HCT116 (cell line): ENCODE measurements around the gene PCDHGA7. TPM values are rescaled to one million over a fixed set of nuclear protein-coding genes. Genes with fewer than 3 reads are reported as not detected.
"Not testable (repeated sequence)": the region's sequence is repeated elsewhere in the genome, so short reads cannot be mapped to it uniquely, and the experiment has no call there.

Experiments
- ATAC-seq: fragments of 200-7000 bp; cut with Tn5 transposase; 2 replicates; pipeline ENCODE4 v1.9.1; 2020; ENCODE audit warnings: mild to moderate bottlenecking, moderate library complexity
- BruUV-seq: library from RNA; stranded (reverse); fragments of 400-500 nt; replicated peaks from 2 replicates; lab custom pipeline; 2021; lab: Mats Ljungman, UMichigan
- CTCF ChIA-PET: fragments of 300-600 bp; sonication (Branson Sonifier 250); formaldehyde crosslinking; loops from one replicate; lab custom pipeline; 2021; ENCODE audit warnings: antibody characterized with exemption; lab: Charles Lee
- POLR2A ChIA-PET: fragments of 300-600, 350-600 bp; sonication (Branson Sonifier 250); formaldehyde crosslinking; loops from one replicate; lab custom pipeline; 2021; ENCODE audit warnings: antibody characterized with exemption; lab: Charles Lee
- RAD21 ChIA-PET, 2 experiments: fragments of 300-600 bp; sonication (Branson Sonifier 250); formaldehyde crosslinking; loops; one replicate each; lab custom pipeline; 2023; ENCODE audit warnings: low total read pairs in 2 of 2; ENCODE audit not compliant: uncharacterized antibody in 2 of 2, unreplicated experiment in 2 of 2, low non-redundant PET in 1 of 2; lab: Charles Lee
- DNase-seq: peaks from one replicate; pipeline ENCODE4 v3.0.0-alpha.2; 2010; ENCODE audit warnings: low read depth, low spot score
- H2AFZ ChIP-seq: fragments of 200-600 bp; shearing (Covaris generic), sonication (generic); 2 replicates; pipeline ENCODE4 v1.6.1; 2017; ENCODE audit warnings: low read depth, mixed run types, mixed read lengths, antibody characterized with exemption, low read length; ENCODE audit not compliant: poor library complexity, severe bottlenecking
- H3K27ac ChIP-seq: 2 replicates; pipeline ENCODE4 v1.5.1; 2012; ENCODE audit warnings: low read depth, low read length
- H3K27me3 ChIP-seq: fragments of 200-600 bp; sonication (generic); 2 replicates; pipeline ENCODE4 v1.6.1; 2016; ENCODE audit warnings: mixed run types, low read length, mixed read lengths; ENCODE audit not compliant: insufficient read depth
- H3K36me3 ChIP-seq, 2 experiments: fragments of 200-500 bp in 1 of 2; fragments of 200-600 bp in 1 of 2; sonication (Bioruptor generic) in 1 of 2; sonication (generic) in 1 of 2; 2 replicates each; pipeline versions ENCODE4 v1.5.1 to v1.6.1; 2014 to 2016; ENCODE audit warnings: low read length in 2 of 2, inconsistent platforms in 1 of 2, mixed read lengths in 1 of 2, mixed run types in 1 of 2; ENCODE audit not compliant: insufficient read depth in 2 of 2, control insufficient read depth in 1 of 2
- H3K4me1 ChIP-seq, 2 experiments: fragments of 200-600 bp in 1 of 2; sonication (generic) in 1 of 2; 2 replicates each; pipeline versions ENCODE4 v1.5.1 to v1.6.1; 2012 to 2017; ENCODE audit warnings: low read length in 2 of 2, inconsistent platforms in 1 of 2, mild to moderate bottlenecking in 1 of 2, mixed read lengths in 1 of 2, mixed run types in 1 of 2, moderate library complexity in 1 of 2; ENCODE audit not compliant: insufficient read depth in 2 of 2, control insufficient read depth in 1 of 2
- H3K4me2 ChIP-seq: fragments of 200-600 bp; sonication (generic); 2 replicates; pipeline ENCODE4 v1.6.1; 2017; ENCODE audit warnings: mixed run types, low read length, mixed read lengths
- H3K4me3 ChIP-seq, 2 experiments: fragments of 200-600 bp in 1 of 2; sonication (generic) in 1 of 2; replicated peaks in 1 of 2; 2 replicates each; pipeline ENCODE4 v1.5.1; 2011 to 2016; ENCODE audit warnings: low read length in 2 of 2, control low read depth in 1 of 2, low read depth in 1 of 2, mild to moderate bottlenecking in 1 of 2, mixed read lengths in 1 of 2, mixed run types in 1 of 2
- H3K79me2 ChIP-seq: fragments of 200-600 bp; sonication (generic); 2 replicates; pipeline ENCODE4 v1.6.1; 2017; ENCODE audit warnings: mild to moderate bottlenecking, mixed run types, low read length, moderate library complexity, mixed read lengths; ENCODE audit not compliant: insufficient read depth
- H3K9ac ChIP-seq: fragments of 200-600 bp; sonication (generic); 2 replicates; pipeline ENCODE4 v1.6.1; 2016; ENCODE audit warnings: low read length, mixed read lengths
- H3K9me2 ChIP-seq: fragments of 200-600 bp; sonication (generic), shearing (Covaris generic); 2 replicates; pipeline ENCODE4 v1.6.1; 2017; ENCODE audit warnings: mixed run types, mild to moderate bottlenecking, moderate library complexity; ENCODE audit not compliant: insufficient read depth
- H3K9me3 ChIP-seq, 2 experiments: fragments of 200-500 bp in 1 of 2; fragments of 200-600 bp in 1 of 2; sonication (Bioruptor generic) in 1 of 2; sonication (generic) in 1 of 2; 2 replicates each; pipeline ENCODE4 v1.6.1; 2014 to 2017; ENCODE audit warnings: low read length in 2 of 2, mixed read lengths in 2 of 2, inconsistent platforms in 1 of 2, low read depth in 1 of 2, mild to moderate bottlenecking in 1 of 2, mixed run types in 1 of 2, moderate library complexity in 1 of 2; ENCODE audit not compliant: control insufficient read depth in 1 of 2, insufficient read depth in 1 of 2
- H4K20me1 ChIP-seq: fragments of 200-600 bp; sonication (generic), shearing (Covaris generic); 2 replicates; pipeline ENCODE4 v1.6.1; 2017; ENCODE audit warnings: mixed run types, mild to moderate bottlenecking, moderate library complexity; ENCODE audit not compliant: insufficient read depth
- CEBPB ChIP-seq: IDR thresholded peaks from 2 replicates; pipeline ENCODE4 v1.6.1; 2012; ENCODE audit warnings: low read depth
- intact Hi-C: fragments of 100-400 bp; cut with micrococcal nuclease; formaldehyde crosslinking; loops from 2 replicates; pipeline ENCODE4 v1.10.0; 2022
- total RNA-seq: library from RNA; stranded (reverse); gene quantifications from one replicate; pipeline ENCODE4 v1.2.1, GENCODE V29; 2021; ENCODE audit not compliant: unreplicated experiment
- TF ChIP-seq, protein P1 (sequence below): IDR thresholded peaks from 2 replicates; pipeline ENCODE4 v1.6.1; 2011; ENCODE audit warnings: mild to moderate bottlenecking, low read length, moderate library complexity; ENCODE audit not compliant: insufficient replicate concordance; ENCODE audit errors: extremely low read depth

PCDHGA7 gene
- total RNA-seq, 1 experiment from 2014 or later = not detected

- no peak for DNase-seq
- Histone ChIP-seq H3K9me2 (no peaks in the 10 kb centered on the region), H3K27me3 (no peaks in the 10 kb centered on the region), H3K4me2 (no peak overlapping the region), H3K4me1 (no peaks in the 10 kb centered on the region), H3K36me3 (no peaks in the 10 kb centered on the region), H3K4me3 (no peak overlapping the region)
- ATAC-seq = no peak
- POLR2A ChIA-PET = no interaction called here
- intact Hi-C loops = no loop called here
- RAD21 ChIA-PET = no interaction called here
- TF ChIP-seq CEBPB = no peak
- TF ChIP-seq, protein P1, sequence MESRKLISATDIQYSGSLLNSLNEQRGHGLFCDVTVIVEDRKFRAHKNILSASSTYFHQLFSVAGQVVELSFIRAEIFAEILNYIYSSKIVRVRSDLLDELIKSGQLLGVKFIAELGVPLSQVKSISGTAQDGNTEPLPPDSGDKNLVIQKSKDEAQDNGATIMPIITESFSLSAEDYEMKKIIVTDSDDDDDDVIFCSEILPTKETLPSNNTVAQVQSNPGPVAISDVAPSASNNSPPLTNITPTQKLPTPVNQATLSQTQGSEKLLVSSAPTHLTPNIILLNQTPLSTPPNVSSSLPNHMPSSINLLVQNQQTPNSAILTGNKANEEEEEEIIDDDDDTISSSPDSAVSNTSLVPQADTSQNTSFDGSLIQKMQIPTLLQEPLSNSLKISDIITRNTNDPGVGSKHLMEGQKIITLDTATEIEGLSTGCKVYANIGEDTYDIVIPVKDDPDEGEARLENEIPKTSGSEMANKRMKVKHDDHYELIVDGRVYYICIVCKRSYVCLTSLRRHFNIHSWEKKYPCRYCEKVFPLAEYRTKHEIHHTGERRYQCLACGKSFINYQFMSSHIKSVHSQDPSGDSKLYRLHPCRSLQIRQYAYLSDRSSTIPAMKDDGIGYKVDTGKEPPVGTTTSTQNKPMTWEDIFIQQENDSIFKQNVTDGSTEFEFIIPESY = no peak
- TF ChIP-seq, all 23 proteins: peak for 0
- no TSS peak for BruUV-seq
- Histone ChIP-seq H3K79me2 (no peaks in the 10 kb centered on the region), H3K9me3 (no peaks in the 10 kb centered on the region), H4K20me1 (no peaks in the 10 kb centered on the region), H2AFZ (no peak overlapping the region), H3K27ac (no peak overlapping the region), H3K9ac (no peak overlapping the region)
- CTCF ChIA-PET = interaction anchor here (1.3 kb wide), 1 partner anchor 164 kb away, joined by 3 read pairs; no protein-coding TSS in a partner anchor
Measured at GRCh38 chr5:141393267-141393666, 10.7 kb downstream of the PCDHGA7 start.

GRCh38 chr5:141394401-141395187 lies 12.1 kb downstream of the PCDHGA7 start:
- CTCF ChIA-PET = interaction anchor here (1.4 to 2.2 kb wide), 2 partner anchors 169 to 172 kb away, joined by 3 to 5 read pairs; partner anchors contain the start of gene PCDHB14
- H2AFZ ChIP-seq, H3K4me1 ChIP-seq, H3K9me2 ChIP-seq, H3K4me2 ChIP-seq, ATAC-seq, H3K79me2 ChIP-seq, DNase-seq, H3K36me3 ChIP-seq, intact Hi-C loops, H3K4me3 ChIP-seq, H3K9me3 ChIP-seq, H3K27ac ChIP-seq, POLR2A ChIA-PET, H3K9ac ChIP-seq, BruUV-seq, H4K20me1 ChIP-seq, H3K27me3 ChIP-seq, RAD21 ChIA-PET: not testable (repeated sequence)

GRCh38 chr5:141397756-141398551 lies 15.4 kb downstream of the PCDHGA7 start, which contains the start of gene PCDHGB5:
TSS of gene PCDHGB5 (plus strand) at chr5:141397947. CDS start at chr5:141398128, 181 bp downstream.
- intact Hi-C loops, BruUV-seq, H3K9ac ChIP-seq, H3K27ac ChIP-seq, H3K9me3 ChIP-seq, H3K4me3 ChIP-seq, H2AFZ ChIP-seq, H3K4me2 ChIP-seq, RAD21 ChIA-PET, ATAC-seq, H3K36me3 ChIP-seq, H3K27me3 ChIP-seq, H3K79me2 ChIP-seq, H4K20me1 ChIP-seq, H3K4me1 ChIP-seq, DNase-seq, POLR2A ChIA-PET, H3K9me2 ChIP-seq: not testable (repeated sequence)
- CTCF ChIA-PET = interaction anchor here (1.3 kb wide), 1 partner anchor 15 kb away, joined by 4 read pairs; the partner anchor contains the start of gene PCDHGA10
